ENCODE data around the gene TRAPPC3.

Gene TRAPPC3

DNA sequence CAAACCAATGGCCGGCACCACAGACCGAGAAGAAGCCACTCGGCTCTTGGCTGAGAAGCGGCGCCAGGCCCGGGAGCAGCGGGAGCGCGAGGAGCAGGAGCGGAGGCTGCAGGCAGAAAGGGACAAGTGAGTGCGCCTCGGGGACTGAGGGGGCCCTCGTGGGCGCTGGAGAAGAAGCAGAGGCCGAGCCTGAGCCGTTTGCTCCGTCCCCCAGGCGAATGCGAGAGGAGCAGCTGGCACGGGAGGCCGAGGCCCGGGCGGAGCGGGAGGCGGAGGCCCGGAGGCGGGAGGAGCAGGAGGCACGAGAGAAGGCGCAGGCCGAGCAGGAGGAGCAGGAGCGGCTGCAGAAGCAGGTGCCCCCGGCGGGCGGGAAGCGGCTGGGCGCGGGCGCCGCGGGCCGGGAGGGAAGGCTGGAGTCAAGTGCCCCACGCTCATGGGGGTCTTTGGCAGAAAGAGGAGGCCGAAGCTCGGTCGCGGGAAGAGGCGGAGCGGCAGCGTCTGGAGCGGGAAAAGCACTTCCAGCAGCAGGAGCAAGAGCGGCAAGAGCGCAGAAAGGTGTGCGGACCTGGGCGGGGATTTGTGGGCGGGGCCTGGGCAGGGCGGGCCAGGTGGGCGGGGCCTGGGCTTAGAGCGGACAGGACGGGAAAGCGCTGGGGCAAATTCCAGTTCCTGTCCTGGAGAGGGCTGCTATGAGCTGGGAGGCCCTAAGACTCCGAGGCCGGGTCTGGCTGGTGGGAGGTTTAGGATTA is 29.4 kb upstream of the TRAPPC3 start:
- Histone ChIP-seq H3K27ac (ENCODE audit: low read depth, low read length) (no peak overlapping the region), H3K79me2 (ENCODE audit: control insufficient read depth, low read length) (no peaks in the 10 kb centered on the region), H3F3A (ENCODE audit: control insufficient read depth, insufficient read depth) (no peaks in the 10 kb centered on the region), H3K9me3 (ENCODE audit: control insufficient read depth, insufficient read depth, low read length) (no peaks in the 10 kb centered on the region), H3K36me3 (ENCODE audit: control insufficient read depth, low read length) (peaks cover 73% of the 10 kb centered on the region), H3K27me3 (ENCODE audit: control insufficient read depth, low read length) (no peaks in the 10 kb centered on the region), H3K4me3 (ENCODE audit: low read length) (no peak overlapping the region), H3K4me2 (ENCODE audit: low read length) (no peak overlapping the region), H3K9me2 (replicated peaks; ENCODE audit: control insufficient read depth, low read length) (no peaks in the 10 kb centered on the region), H4K20me1 (ENCODE audit: control insufficient read depth, insufficient read depth, low read depth, low read length) (no peaks in the 10 kb centered on the region; the same call in 1 of the 2 replicates), H3K4me1 (ENCODE audit: control insufficient read depth, low read length) (peaks cover 8% of the 10 kb centered on the region)
- no peak for TF ChIP-seq EZH2phosphoT487 (IDR thresholded peaks at IDR 0.05; ENCODE audit: borderline replicate concordance, low read length)
- TF ChIP-seq, protein P1, sequence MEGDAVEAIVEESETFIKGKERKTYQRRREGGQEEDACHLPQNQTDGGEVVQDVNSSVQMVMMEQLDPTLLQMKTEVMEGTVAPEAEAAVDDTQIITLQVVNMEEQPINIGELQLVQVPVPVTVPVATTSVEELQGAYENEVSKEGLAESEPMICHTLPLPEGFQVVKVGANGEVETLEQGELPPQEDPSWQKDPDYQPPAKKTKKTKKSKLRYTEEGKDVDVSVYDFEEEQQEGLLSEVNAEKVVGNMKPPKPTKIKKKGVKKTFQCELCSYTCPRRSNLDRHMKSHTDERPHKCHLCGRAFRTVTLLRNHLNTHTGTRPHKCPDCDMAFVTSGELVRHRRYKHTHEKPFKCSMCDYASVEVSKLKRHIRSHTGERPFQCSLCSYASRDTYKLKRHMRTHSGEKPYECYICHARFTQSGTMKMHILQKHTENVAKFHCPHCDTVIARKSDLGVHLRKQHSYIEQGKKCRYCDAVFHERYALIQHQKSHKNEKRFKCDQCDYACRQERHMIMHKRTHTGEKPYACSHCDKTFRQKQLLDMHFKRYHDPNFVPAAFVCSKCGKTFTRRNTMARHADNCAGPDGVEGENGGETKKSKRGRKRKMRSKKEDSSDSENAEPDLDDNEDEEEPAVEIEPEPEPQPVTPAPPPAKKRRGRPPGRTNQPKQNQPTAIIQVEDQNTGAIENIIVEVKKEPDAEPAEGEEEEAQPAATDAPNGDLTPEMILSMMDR (IDR thresholded peaks at IDR 0.05; ENCODE audit: low read depth, low read length, poor library complexity, severe bottlenecking): no peak

DNA sequence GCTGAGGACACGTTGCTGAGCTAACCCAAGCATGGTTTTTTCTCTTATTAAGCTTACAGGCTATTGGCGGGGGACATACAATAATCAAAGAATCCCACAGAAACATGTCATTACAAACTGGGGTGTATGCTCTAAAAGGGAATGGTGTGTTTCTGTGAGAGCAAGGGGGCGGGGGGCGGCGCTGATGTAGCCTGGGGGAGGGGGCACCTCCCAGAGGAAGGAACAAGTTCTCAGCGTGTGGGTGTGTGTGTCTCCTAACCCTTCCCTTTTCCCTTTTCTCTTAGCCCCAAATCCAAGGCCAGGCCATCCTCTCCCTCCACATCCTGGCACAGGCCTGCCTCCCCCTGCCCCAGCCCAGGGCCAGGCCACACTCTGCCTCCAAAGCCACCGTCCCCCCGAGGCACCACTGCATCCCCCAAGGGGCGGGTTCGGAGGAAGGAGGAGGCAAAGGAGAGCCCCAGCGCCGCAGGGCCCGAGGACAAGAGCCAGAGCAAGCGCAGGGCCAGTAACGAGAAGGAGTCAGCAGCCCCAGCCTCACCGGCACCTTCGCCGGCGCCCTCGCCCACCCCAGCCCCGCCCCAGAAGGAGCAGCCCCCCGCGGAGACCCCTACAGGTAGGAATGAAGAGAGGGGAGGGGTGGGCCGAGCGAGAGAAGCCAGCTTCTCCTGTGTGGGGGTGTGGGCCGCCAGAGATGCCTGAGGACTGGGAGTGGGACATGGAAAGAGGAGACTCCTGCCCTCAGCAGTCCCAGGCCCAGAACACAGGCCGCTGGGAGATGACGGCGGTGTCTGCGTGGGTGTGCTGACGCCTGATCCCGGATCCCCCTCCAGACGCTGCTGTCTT is 28.5 kb upstream of the TRAPPC3 start:
- peaks cover 2% of the 10 kb centered on the region; the same call in 1 of the 2 replicates for H4K20me1 ChIP-seq (ENCODE audit: control insufficient read depth, insufficient read depth, low read depth, low read length)
- H3K9me3 ChIP-seq (ENCODE audit: control insufficient read depth, insufficient read depth, low read length): no peaks in the 10 kb centered on the region
- no peaks in the 10 kb centered on the region for H3K9me2 ChIP-seq (replicated peaks; ENCODE audit: control insufficient read depth, low read length)
- H3K36me3 ChIP-seq (ENCODE audit: control insufficient read depth, low read length): peaks cover 82% of the 10 kb centered on the region
- H3K4me3 ChIP-seq (ENCODE audit: low read length): no peak overlapping the region
- H3K79me2 ChIP-seq (ENCODE audit: control insufficient read depth, low read length): no peaks in the 10 kb centered on the region
- no peaks in the 10 kb centered on the region for H3F3A ChIP-seq (ENCODE audit: control insufficient read depth, insufficient read depth)
- TF ChIP-seq EZH2phosphoT487 (IDR thresholded peaks at IDR 0.05; ENCODE audit: borderline replicate concordance, low read length): no peak
- TF ChIP-seq, protein P1 (IDR thresholded peaks at IDR 0.05; ENCODE audit: low read depth, low read length, poor library complexity, severe bottlenecking): no peak
- H3K27ac ChIP-seq (ENCODE audit: low read depth, low read length): no peak overlapping the region
- peaks cover 8% of the 10 kb centered on the region for H3K4me1 ChIP-seq (ENCODE audit: control insufficient read depth, low read length)
- H3K4me2 ChIP-seq (ENCODE audit: low read length): no peak overlapping the region
- H3K27me3 ChIP-seq (ENCODE audit: control insufficient read depth, low read length): no peaks in the 10 kb centered on the region

- Histone ChIP-seq H3F3A (ENCODE audit: control insufficient read depth, insufficient read depth) (no peaks in the 10 kb centered on the region), H3K79me2 (ENCODE audit: control insufficient read depth, low read length) (no peaks in the 10 kb centered on the region), H3K9me2 (replicated peaks; ENCODE audit: control insufficient read depth, low read length) (no peaks in the 10 kb centered on the region), H3K4me2 (ENCODE audit: low read length) (no peak overlapping the region), H3K9me3 (ENCODE audit: control insufficient read depth, insufficient read depth, low read length) (no peaks in the 10 kb centered on the region), H3K4me1 (ENCODE audit: control insufficient read depth, low read length) (peaks cover 8% of the 10 kb centered on the region), H3K27me3 (ENCODE audit: control insufficient read depth, low read length) (no peaks in the 10 kb centered on the region), H4K20me1 (ENCODE audit: control insufficient read depth, insufficient read depth, low read depth, low read length) (peaks cover 4% of the 10 kb centered on the region; the same call in 1 of the 2 replicates), H3K27ac (ENCODE audit: low read depth, low read length) (no peak overlapping the region), H3K4me3 (ENCODE audit: low read length) (no peak overlapping the region), H3K36me3 (ENCODE audit: control insufficient read depth, low read length) (peaks cover 89% of the 10 kb centered on the region)
- TF ChIP-seq, protein P1 (IDR thresholded peaks at IDR 0.05; ENCODE audit: low read depth, low read length, poor library complexity, severe bottlenecking): no peak
- no peak for TF ChIP-seq EZH2phosphoT487 (IDR thresholded peaks at IDR 0.05; ENCODE audit: borderline replicate concordance, low read length)
Observed at GRCh38 chr1:36176106-36176949, 27.0 kb upstream of the TRAPPC3 start.
